Brain microvascular endothelial cell (primary cell): ENCODE data around the gene BANF2.

Experiments
- DNase-seq: peaks from one replicate; pipeline ENCODE4 v3.0.0-alpha.2; 2020
- H3K27ac ChIP-seq: fragments of 250-450 bp; sonication (Bioruptor Pico); 2 replicates; pipeline ENCODE4 v1.5.1; 2020; ENCODE audit warnings: mild to moderate bottlenecking, moderate library complexity
- H3K27me3 ChIP-seq: fragments of 250-450 bp; sonication (Bioruptor Pico); replicated peaks from 2 replicates; pipeline ENCODE4 v1.5.1; 2020; ENCODE audit warnings: mild to moderate bottlenecking
- H3K36me3 ChIP-seq: fragments of 250-450 bp; sonication (Bioruptor Pico); replicated peaks from 2 replicates; pipeline ENCODE4 v1.5.1; 2020; ENCODE audit warnings: mild to moderate bottlenecking
- H3K4me3 ChIP-seq: 2 replicates; pipeline ENCODE4 v1.5.1; 2011; ENCODE audit warnings: low read depth, mild to moderate bottlenecking, control low read depth, low read length, moderate library complexity
- CTCF ChIP-seq: IDR thresholded peaks from 2 replicates; pipeline ENCODE4 v1.5.1; 2011; ENCODE audit warnings: low read depth, mild to moderate bottlenecking, moderate library complexity, low read length, control low read depth, inconsistent platforms; ENCODE audit errors: missing control alignments
- in situ Hi-C: cut with HindIII; loops from 2 replicates; pipeline ENCODE4 v1.10.0; 2017; ENCODE audit warnings: low sequenced_read_pairs, low pct_ligation_motif_present

BANF2 gene

GRCh38 chr20:17696287-17696686, 3.5 kb upstream of the BANF2 start:
- no peak overlapping the region for H3K27ac ChIP-seq
- no peak for TF ChIP-seq CTCF
- in situ Hi-C loops, result no loop called here
- no peaks in the 10 kb centered on the region for H3K27me3 ChIP-seq
- DNase-seq, result no peak
- H3K36me3 ChIP-seq, result no peaks in the 10 kb centered on the region
- no peak overlapping the region for H3K4me3 ChIP-seq

- Histone ChIP-seq H3K27me3 (no peaks in the 10 kb centered on the region), H3K36me3 (no peaks in the 10 kb centered on the region), H3K27ac (no peak overlapping the region), H3K4me3 (no peak overlapping the region)
- no peak for TF ChIP-seq CTCF
- DNase-seq, result no peak
- in situ Hi-C loops, result no loop called here
Observed at GRCh38 chr20:17697171-17697570, 2.6 kb upstream of the BANF2 start.

GRCh38 chr20:17698384-17698783, 1.4 kb upstream of the BANF2 start:
- H3K27ac ChIP-seq, result no peak overlapping the region
- no peaks in the 10 kb centered on the region for H3K27me3 ChIP-seq
- TF ChIP-seq CTCF, result no peak
- H3K36me3 ChIP-seq, result no peaks in the 10 kb centered on the region
- in situ Hi-C loops, result no loop called here
- no peak overlapping the region for H3K4me3 ChIP-seq
- DNase-seq, result no peak

GRCh38 chr20:17700637-17701036, 871 bp downstream of the BANF2 start:
- Histone ChIP-seq H3K27me3 (no peaks in the 10 kb centered on the region), H3K27ac (no peak overlapping the region), H3K4me3 (no peak overlapping the region), H3K36me3 (no peaks in the 10 kb centered on the region)
- TF ChIP-seq CTCF, result no peak
- DNase-seq, result no peak
- in situ Hi-C loops, result no loop called here

- Histone ChIP-seq H3K27me3 (no peaks in the 10 kb centered on the region), H3K27ac (no peak overlapping the region), H3K4me3 (no peak overlapping the region), H3K36me3 (no peaks in the 10 kb centered on the region)
- no peak for TF ChIP-seq CTCF
- DNase-seq, result no peak
- in situ Hi-C loops, result no loop called here
Observed at GRCh38 chr20:17701826-17702225, 2.1 kb downstream of the BANF2 start.

- no peak overlapping the region for H3K27ac ChIP-seq
- in situ Hi-C loops, result no loop called here
- no peak for TF ChIP-seq CTCF
- H3K36me3 ChIP-seq, result no peaks in the 10 kb centered on the region
- no peaks in the 10 kb centered on the region for H3K27me3 ChIP-seq
- no peak for DNase-seq
- no peak overlapping the region for H3K4me3 ChIP-seq
Observed at GRCh38 chr20:17704589-17705317, 5.0 kb downstream of the BANF2 start.
